GM12878 (cell line): ENCODE data around the gene C14orf93.

ENCODE experiments used
- CEBPB ChIP-seq, 2 experiments: fragments of 150-350 bp in 1 of 2; IDR thresholded peaks; 2 replicates each; pipeline ENCODE4 v1.6.1; 2012 to 2014; ENCODE audit warnings: low read depth in 2 of 2, low read length in 2 of 2, borderline replicate concordance in 1 of 2, inconsistent platforms in 1 of 2
- CHD1 ChIP-seq: IDR thresholded peaks from 2 replicates; pipeline ENCODE4 v1.6.1; 2012; ENCODE audit warnings: low read depth, low read length, improper control_type of control experiment
- CTCF ChIP-seq, 3 experiments: IDR thresholded peaks in 2 of 3; conservative IDR thresholded peaks in 1 of 3; 2 replicates each; pipeline ENCODE4 v1.5.1; 2011; ENCODE audit warnings: low read depth in 3 of 3, low read length in 3 of 3, mild to moderate bottlenecking in 3 of 3, control low read depth in 2 of 3, moderate library complexity in 2 of 3, inconsistent platforms in 1 of 3, mixed read lengths in 1 of 3; ENCODE audit not compliant: control insufficient read depth in 2 of 3, insufficient read depth in 1 of 3; ENCODE audit errors: extremely low read depth in 1 of 3
- EZH2 ChIP-seq: IDR thresholded peaks from 2 replicates; pipeline ENCODE4 v1.6.1; 2012; ENCODE audit warnings: low read depth, mild to moderate bottlenecking, control low read depth, inconsistent platforms, low read length, borderline replicate concordance; ENCODE audit not compliant: control insufficient read depth
- NFYB ChIP-seq: IDR thresholded peaks from 2 replicates; pipeline ENCODE4 v1.6.1; 2011; ENCODE audit warnings: low read depth, mild to moderate bottlenecking, low read length, improper control_type of control experiment, moderate library complexity; ENCODE audit not compliant: insufficient read depth
- POLR2A ChIP-seq: IDR thresholded peaks from 2 replicates; pipeline ENCODE4 v1.6.1; 2011; ENCODE audit warnings: low read depth, mild to moderate bottlenecking, low read length
- REST ChIP-seq: IDR thresholded peaks from 2 replicates; pipeline ENCODE4 v1.6.1; 2012; ENCODE audit warnings: mild to moderate bottlenecking, low read depth, low read length
- SMC3 ChIP-seq: IDR thresholded peaks from 2 replicates; pipeline ENCODE4 v1.6.1; 2011; ENCODE audit warnings: low read length, improper control_type of control experiment, borderline replicate concordance
- SPI1 ChIP-seq: IDR thresholded peaks from 2 replicates; pipeline ENCODE4 v1.6.1; 2011; ENCODE audit warnings: low read depth, mild to moderate bottlenecking, low read length, moderate library complexity, borderline replicate concordance; ENCODE audit not compliant: insufficient read depth
- TCF12 ChIP-seq: IDR thresholded peaks from 2 replicates; pipeline ENCODE4 v1.6.1; 2011; ENCODE audit warnings: low read depth, mild to moderate bottlenecking, low read length
- USF2 ChIP-seq: IDR thresholded peaks from 2 replicates; pipeline ENCODE4 v1.6.1; 2011; ENCODE audit warnings: low read depth, low read length, improper control_type of control experiment, borderline replicate concordance
- YY1 ChIP-seq: IDR thresholded peaks from 2 replicates; pipeline ENCODE4 v1.6.1; 2011; ENCODE audit warnings: low read depth, mild to moderate bottlenecking, low read length

- TF ChIP-seq CTCF (IDR thresholded peaks at IDR 0.05 in 2 of 3, conservative IDR thresholded peaks at IDR 0.05 in 1 of 3; ENCODE audit: control insufficient read depth in 2 of 3, extremely low read depth in 1 of 3, insufficient read depth in 1 of 3, low read depth in 3 of 3, low read length in 3 of 3) (no peak), SMC3 (no peak), TCF12 (no peak), REST (no peak), USF2 (no peak), YY1 (no peak), CHD1 (no peak), CEBPB (IDR thresholded peaks at IDR 0.05; ENCODE audit: borderline replicate concordance in 1 of 2, low read depth in 2 of 2, low read length in 2 of 2) (no peak), SPI1 (no peak), EZH2 (no peak), NFYB (no peak), POLR2A (no peak)
These were observed 11.5 kb upstream of the C14orf93 start for GRCh38 chr14:23021434-23021833.
